GM03348 (cell line): ENCODE measurements around the gene HOXB5.

ENCODE experiments used
- DNase-seq: peaks from one replicate; pipeline ENCODE4 v3.0.0; 2012; ENCODE audit warnings: low spot score

Gene HOXB5

GRCh38 chr17:48559122-48559839 lies 34.3 kb downstream of the HOXB5 start:
- no peak for DNase-seq

- no peak for DNase-seq
These were observed 34.8 kb downstream of the HOXB5 start for GRCh38 chr17:48558831-48559121.

DNA sequence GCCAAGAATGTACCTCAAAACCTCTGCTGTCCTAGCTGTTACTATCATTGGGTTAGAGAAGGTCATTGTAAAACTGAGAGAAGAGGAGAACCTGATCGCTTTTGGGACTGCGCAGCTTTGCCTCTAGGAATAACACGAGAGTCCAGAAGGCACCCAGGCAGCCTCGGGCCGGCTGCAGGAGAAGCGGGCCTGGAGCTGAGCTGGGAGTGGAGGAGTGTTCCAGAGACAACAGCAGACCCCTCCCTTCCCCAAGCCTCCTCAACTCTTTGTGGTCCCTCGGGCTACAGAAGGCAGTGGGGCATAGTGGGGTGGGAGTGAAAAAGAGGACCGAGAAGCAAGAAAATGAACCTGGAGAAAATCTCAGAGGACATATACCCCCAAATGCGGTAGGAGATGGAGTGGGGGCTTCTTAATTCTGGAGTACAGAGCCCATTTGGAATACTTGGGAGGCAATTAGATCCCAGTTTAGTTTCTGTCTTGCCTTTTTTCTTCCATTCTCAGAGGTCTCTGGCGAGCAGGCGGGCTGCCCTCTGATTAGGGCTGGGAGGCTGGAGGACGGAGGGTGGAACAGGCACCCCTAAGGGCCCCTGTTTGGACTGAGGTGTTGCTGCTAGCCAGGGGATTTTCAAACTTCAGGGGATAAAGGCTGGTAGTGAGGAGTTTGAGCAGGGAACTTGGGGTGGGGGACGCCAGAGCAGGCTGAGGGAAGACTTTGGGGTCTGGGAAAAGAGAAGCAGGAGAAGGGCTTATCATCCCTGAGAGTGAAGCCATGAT lies 35.3 kb downstream of the HOXB5 start:
- no peak for DNase-seq

DNA sequence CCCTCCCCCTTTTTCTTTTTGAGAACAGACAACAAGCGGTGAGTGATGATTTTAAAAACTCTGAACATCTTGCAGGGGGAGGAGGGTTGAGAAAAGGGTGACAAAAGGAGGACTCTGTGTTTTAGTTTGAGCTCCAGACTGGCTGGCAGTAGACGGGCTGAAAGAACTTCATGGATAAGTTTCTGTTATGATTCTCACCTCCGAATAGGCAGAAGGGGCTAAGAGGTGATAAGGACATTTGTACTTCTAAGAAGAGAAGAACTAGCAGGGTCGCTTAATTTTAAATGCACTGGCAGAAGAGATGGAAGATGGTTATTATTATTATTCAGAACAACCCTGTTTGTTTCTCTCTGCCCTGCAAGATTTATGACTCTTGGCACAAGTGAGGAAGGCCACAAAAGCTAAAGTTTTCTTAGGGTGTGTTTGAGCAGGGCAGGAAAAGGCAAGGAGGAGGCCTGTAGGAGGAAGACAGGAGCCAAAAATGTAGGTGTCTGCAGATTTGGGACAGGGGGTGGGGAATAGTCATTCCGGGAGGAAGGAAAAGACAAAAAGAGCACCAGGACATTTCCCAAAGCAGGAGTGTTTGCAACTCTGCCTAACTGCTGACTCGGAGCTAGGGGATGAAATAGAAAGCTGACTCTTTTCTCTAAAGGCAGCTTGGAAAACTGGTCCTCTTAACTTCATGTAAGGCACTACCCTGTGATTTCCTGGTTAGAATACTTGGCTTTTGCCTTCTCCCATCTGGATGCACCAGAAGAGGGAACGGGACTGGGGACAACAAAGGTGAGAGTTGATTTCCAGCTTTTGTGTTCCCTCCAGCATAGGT lies 36.8 kb downstream of the HOXB5 start:
- no peak for DNase-seq

DNA sequence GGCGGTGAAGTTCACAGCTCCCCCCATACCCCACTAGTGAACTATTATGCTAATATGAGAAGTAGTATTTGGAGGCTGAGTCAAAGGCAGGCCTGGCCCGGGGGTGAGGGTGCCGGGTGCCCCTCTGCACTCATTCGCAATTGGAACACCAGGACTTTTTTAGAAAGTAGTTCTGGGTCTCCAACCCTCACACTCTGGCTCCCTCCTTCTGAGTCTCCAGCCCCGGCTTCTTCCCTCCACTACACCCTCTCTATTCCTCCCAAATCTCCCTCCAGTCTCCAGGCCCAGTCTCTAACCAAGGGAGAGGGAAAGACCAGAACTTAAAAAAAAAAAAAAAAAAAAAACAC lies 37.4 kb downstream of the HOXB5 start:
- DNase-seq, result no peak

- peak; percentile 69 for DNase-seq
These were observed 38.0 kb downstream of the HOXB5 start for GRCh38 chr17:48555258-48556228.

GRCh38 chr17:48554412-48555257 lies 38.9 kb downstream of the HOXB5 start:
- no peak for DNase-seq

- no peak for DNase-seq
These were observed 39.8 kb downstream of the HOXB5 start for GRCh38 chr17:48553826-48554225.

GRCh38 chr17:48553190-48553547 lies 40.4 kb downstream of the HOXB5 start:
- no peak for DNase-seq

DNA sequence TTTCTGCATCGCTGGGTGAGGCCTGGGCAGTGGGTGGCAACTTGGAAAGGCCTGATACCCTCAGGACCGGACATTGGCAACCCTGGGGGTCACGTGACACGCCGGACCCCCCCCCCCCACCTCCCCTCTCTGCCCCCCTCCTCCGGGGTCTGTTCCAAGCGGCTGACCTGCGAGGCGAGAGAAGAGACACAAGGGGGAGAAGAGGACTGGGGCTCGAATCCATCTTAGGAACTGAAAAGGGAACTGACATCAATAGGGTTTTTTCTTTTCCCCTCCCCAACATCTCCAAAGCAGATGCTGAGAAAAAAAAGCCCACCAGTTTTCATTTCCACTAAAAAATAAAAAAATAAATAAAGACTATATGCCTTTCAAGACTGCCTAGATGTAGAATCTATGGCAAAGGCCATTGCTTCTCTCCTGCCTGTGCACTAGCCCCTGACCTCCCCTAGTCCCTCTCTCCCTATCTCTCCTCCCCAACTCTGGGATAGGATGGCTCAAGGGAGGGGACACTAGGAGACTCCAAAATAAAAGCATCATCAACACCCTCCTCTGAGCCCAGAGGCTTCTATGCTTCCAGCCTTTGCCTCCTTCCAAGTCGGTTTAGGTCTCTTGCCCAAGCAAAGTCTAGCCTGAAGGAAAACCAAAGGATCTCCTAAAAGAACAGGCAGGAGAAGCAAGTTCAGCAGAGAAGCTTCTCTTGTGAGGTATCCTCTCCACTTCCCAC lies 41.0 kb downstream of the HOXB5 start:
- no peak for DNase-seq

GRCh38 chr17:48551596-48552465 lies 41.7 kb downstream of the HOXB5 start:
- DNase-seq, result no peak

DNA sequence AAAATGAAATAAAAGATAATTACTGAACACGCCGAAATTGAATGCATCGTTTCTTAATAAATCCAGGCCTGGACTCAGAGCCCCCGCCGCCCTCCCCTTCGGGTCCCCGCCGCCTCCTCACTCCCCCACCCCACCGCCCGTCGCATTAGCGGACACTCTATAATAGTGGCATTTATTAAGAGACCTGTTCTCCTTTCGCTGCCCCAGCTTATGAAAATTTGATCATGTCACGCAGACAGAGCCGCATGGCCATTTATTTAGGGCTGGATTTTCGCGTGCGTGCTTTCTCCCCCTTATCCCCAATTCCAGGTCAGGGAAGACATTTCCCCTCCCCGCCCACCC lies 42.4 kb downstream of the HOXB5 start:
- DNase-seq, result no peak

DNA sequence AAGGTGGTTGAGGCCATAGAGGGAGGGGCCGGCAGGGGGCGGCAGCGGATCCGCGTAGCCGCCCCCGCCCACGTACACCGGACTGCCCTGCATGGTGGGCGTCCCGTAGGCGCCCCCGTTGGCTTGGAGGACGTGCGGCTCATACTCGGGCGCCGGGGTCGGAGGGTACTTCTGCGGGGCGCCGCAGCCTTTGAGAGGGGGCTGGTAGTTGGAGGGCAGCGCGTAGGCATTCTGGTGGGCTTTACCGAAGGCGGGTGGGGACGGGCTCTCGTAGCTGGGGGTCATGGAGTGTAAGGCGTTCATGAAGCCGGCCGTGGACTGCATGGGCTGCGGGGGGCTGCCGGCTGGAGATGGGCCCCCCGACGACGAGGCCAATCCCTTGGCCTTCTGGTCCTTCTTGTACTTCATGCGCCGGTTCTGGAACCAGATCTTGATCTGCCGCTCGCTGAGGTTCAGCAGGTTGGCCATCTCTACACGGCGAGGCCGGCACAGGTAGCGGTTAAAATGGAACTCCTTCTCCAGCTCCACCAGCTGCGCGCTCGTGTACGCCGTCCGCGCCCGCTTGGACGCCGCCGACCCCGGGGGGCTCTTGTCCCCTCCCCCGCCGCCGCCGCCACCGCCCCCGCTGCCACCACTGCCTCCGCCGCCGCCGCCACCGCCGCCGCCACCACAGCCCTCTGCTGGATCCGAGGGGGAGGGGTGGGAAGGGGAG lies 42.9 kb downstream of the HOXB5 start:
- no peak for DNase-seq

DNA sequence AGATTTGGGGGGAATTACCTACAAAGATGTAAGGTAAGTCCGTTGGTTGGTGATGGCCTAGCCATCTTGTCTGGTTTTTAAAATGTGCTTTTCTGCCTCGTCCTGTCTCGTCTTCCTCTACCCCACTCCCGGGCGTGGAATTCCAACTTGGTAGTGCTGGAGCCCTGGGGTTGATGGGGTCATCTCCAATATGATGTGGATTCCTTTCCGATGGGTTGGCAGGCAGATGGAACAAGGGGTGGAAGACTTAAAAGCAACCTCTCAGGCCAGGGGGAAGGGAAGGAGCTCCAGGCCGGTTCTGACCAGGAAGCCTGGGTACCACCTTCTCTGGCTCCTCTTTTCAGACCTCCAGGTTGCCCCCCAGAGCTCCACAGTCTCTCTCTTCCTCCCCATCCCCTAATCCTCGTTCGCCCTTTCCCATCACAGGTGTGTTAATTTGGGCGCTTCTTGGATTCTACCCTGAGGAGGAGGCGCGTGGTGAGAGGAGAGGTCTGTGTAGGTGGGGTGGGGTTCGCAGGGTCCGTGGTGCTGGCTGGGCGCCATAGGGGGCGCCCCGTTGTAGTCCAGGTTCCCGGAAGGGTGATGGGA lies 43.6 kb downstream of the HOXB5 start:
- no peak for DNase-seq

DNA sequence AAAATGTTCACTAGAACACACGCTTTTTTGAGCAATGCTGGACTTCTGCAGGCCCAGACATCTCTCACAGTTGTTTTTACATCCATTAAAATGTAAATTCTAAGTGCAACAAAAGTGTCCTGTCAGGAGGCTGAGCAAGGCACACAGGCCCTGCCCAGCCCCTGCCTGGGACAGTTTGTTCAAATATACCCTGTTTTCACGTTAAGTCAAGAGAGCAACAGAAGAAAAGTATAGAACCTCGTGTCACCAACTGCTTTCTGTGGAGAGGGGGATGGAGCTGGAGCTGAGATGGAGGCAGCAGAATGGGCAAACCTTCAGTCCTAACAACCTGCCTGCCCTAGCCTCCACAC lies 44.3 kb downstream of the HOXB5 start:
- no peak for DNase-seq

DNA sequence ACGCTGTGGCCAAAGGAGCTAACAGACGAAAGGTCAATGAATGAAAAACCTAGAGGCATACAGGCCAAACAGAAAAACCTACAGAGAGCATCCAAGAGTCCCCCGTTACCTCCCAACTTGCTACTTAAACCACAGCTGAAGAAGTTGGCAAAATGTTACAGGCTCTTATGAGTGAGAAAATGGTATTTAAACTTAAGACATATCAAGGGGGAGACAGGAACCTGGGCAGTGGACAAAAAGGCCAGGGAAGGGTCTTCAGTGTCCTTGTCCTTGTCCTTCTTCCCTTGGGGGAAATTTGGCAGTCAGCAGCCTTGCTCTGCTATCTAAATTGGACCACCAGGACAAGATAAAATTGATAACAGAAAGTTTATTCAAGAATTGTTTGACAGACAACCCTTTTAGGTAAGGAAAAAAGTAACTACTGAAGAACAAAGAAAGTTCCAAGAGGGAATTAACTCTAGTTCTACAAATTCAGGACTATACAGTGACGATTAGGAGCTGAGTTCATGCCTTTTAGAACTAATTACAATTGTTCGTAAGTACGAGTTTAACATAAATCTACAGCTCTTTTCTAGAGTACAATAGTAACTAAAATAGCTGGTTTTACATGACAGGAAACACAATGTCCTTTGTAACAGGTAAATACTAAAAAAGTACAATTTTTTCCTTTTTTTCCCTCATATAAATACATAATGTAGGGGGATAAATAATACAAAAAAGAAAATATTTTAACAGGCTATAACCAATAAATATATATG lies 44.9 kb downstream of the HOXB5 start:
- no peak for DNase-seq

- DNase-seq, result peak; percentile 62
These were observed 45.6 kb downstream of the HOXB5 start for GRCh38 chr17:48547808-48548522.
